ENCODE data around the gene MARCKSL1.
"Not testable (repeated sequence)": the region's sequence is repeated elsewhere in the genome, so short reads cannot be mapped to it uniquely, and the experiment has no call there.

The MARCKSL1 gene

DNA sequence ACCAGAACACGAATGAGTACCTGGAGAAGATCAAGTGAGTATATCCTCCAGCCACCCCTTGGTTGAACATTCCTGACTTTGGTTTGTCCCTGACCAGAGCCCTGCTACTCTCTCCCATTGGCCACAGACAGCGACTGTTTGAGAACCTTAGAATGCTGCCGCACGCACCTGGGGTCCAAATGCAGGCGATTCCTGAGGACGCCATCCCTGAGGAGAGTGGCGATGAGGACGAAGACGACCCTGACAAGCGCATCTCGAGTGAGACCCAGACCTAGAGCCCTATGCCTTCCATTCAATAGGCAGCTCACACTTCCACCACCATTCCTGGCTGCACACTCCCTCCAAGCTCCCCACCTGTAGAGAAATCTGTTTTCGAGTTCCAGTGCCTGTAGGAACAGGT, 4.5 kb downstream of the MARCKSL1 start:
- no peak for DNase-seq

DNA sequence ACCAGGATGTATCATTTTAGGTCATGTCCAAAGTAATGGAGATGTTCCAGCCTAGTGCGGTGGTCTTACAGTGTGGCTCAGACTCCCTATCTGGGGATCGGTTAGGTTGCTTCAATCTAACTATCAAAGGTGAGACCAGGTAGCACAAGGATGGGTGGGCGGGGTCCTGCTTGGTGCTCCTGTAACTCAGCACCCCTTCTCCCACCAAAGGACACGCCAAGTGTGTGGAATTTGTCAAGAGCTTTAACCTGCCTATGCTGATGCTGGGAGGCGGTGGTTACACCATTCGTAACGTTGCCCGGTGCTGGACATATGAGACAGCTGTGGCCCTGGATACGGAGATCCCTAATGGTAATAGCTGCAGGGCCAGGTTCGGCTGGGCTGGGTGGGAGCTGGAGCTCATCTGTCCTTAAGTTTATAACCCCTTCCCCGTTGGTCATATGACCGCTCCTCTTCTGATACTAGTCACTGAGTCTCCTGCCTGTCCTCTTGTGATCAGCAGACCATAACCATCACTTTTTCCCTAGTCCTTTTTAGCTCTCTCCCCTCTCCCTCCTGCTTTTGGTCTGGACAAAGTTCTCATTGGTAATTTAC, 5.4 kb downstream of the MARCKSL1 start:
- no peak for DNase-seq

DNA sequence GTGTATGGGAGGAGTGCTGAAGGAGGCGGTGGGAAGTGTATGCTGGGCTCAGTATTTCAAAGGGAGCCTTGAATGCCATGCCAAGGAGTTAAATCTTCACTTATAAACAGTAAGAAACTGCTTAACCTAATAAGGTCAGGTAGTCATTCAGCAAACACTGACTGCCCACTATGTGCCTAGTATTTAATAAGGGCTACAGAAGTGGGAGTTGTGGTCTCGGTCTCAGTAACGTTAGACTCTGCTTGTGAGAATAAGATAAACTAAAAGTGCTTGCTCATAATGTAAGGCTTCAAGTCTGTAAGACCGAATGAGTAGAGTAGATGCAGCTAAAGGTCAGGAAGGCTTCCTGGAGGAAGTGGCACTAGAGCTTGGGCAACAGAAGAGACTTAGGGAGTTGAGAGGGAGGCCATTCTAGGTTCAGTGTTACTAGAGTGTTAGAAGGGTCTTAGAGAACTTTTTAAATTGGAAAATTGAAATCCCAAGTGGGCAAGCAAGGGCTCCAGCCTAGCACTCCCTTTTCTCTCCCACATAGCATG, 6.0 kb downstream of the MARCKSL1 start:
- no peak for DNase-seq

DNA sequence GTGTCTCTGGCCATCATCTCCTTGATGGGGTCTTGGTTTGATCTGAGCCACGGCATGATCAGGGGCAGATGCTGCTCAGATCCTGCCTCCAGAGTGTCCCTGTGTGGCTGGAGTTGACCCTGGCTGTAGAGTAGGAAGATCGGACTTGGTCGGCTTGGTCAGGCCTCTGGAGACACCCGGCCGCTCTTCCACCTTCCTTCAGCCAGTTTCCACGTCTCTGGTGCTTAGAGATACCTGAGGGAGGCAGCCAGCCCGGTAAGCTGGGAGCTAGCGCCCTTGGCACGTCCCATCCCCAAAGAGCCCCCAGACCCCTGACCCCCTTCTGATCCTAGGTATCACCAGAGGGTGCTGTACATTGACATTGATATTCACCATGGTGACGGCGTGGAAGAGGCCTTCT, 8.8 kb downstream of the MARCKSL1 start:
- DNase-seq = no peak

DNA sequence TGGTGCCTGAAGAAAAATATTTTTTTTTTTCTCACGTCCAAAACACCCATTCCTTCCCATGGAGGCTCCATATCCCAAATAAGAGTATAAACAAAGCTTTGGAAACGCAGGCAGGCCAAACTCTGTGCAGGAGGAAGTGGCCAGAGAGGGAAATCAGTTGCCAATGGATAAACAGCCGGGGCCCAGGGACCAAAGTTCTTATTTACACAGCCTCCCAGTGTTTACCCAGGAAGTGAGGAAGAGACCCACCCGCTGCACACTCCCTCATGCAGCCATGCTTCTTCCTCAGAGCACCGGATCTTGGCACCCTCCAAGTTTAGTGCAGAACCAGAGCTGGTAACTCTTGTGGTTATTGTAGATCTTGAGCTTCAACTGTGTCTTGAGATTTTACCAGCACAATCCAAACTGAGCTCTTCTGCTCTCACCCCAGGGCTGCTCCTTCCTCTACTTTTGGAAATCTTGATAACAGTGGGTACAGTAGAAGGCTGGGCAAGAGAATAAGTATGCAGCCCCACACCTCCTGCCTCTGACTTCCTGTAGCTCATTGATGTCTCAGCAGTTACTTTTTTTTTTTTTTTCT, 14.2 kb downstream of the MARCKSL1 start:
- DNase-seq = peak; percentile 69

DNA sequence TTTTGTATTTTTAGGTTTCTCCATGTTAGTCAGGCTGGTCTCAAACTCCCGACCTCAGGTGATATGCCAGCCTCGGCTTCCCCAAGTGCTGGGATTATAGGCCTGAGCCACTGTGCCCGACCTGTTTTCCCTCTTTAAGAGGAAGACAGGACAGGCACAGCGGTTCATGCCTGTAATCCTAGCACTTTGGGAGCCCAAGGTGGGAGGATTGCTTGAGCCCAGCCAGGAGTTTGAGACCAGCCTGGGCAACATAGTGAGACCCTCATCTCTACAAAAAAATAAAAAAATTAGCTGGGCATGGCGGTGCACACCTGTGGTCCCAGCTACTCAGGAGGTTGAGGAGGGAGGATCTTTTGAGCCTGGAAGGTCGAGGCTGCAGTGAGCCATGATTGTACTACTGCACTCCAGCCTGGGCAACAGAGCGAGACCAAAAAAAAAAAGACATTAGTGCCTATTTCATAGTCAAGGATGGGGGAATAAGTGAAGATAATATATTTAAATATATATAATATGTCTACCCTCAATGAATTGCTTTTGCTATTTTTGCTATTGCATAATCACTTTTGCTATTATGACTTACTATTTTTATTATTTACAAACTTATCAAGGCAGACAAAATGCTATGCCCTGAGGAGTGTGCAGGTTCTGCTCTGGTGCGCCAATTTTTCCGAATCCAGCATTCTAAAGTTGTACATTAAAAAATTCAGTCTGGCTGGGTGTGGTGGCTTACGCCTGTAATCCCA, 17.7 kb downstream of the MARCKSL1 start:
- no peak for DNase-seq

DNA sequence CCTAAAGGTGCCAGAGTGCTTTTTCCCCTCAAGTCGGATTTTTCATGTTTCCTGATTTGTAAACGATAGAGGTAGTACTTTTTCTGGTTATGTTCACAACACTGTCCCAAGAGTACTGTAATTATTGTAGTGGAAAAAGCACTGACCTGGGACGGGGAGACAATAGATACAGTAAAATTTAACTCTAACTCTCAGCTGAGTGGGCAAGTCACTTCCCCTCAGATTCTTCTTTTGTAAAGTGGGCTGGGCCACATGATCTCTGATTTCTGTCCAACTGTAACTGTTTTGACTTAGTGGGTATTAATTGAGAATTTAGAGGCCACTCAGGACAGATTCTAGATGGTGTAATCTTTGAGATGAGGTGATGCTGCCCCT, 19.1 kb downstream of the MARCKSL1 start:
- DNase-seq = no peak

DNA sequence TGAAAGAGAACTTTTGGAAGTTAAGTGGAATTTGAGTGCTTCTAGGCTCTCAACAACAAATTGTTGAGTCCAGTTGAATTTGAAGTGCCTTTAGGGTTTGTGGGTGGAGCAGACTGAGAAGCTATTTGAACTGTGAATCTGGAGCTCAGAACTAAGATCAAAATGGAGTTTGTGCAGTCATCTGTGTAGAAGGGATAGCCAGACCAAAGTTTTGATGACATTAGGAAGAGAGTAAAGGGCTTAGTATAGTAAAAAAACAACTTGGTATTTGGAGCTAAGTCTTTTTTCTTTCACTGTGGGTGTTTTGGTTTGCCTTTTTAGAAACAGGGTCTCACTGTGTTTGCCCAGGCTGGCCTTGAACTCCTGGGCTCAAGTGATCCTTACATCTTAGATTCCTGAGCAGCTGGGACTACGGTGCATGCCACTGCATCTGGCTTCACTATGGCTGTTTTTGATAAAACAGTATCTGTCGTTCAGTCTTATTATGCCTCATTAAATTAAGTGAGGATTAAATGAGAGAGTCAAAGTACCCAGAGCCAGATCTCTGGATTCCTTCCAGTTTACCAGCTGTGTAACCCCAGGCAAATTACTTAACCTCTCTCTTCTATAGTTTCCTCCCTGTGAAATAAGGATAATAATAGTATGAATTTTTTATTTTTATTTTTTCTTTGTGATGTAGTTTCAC, 24.2 kb downstream of the MARCKSL1 start:
- DNase-seq = no peak

DNA sequence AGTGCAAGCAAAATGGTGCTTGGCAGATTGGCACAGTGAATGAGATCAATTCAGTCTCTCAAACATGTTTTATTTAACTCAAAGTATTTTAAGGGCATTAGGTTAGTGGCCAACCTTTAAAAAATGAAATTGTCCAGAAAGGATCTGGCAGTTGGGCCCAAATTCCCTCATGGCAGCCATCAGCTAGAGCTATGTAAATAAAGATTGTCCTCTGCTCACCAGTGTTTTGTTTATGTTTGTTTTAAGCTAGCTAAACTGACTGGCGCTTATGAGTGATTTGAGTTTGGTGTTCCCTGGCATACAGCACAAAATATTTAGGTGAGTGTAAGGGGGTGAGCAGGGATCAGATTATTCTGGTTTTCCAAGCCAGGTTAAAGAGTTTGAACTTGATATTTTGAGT, 26.1 kb downstream of the MARCKSL1 start:
- no peak for DNase-seq

DNA sequence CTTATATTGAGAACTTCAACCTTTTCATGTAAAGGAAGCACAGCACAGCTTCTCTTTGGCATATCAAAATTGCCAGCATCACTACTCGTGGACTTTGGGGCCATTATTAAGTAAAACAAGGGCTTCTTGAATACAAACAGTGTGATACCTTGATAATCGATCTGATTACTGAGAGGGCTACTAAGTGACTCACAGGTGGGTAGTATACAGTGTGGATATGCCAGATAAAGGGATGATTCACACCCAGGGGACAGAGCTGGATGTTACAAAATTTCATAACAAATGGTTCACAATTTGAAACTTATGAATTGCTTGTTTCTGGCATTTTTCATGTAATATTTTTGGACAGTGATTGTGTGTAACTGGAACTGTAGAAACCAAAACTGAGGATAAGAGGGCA, 28.7 kb downstream of the MARCKSL1 start:
- DNase-seq = no peak

DNA sequence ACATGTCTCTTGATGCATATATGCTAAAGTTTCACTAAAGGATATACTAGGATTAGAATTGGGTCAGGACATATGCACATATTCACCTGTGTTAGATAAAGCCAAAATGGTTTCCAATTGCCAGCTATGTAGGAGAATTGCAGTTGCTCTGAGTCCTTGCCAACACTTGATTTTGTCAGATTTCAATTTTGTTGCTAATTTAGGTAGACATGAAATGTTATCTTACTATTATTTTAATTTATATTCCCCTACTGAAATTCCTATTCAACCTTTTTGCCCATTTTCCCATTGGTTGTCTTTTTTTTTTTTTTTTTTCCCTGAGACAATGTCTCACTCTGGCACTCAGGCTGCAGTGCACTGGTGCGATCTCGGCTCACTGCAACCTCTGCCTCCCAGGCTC, 30.7 kb downstream of the MARCKSL1 start:
- DNase-seq = no peak

DNA sequence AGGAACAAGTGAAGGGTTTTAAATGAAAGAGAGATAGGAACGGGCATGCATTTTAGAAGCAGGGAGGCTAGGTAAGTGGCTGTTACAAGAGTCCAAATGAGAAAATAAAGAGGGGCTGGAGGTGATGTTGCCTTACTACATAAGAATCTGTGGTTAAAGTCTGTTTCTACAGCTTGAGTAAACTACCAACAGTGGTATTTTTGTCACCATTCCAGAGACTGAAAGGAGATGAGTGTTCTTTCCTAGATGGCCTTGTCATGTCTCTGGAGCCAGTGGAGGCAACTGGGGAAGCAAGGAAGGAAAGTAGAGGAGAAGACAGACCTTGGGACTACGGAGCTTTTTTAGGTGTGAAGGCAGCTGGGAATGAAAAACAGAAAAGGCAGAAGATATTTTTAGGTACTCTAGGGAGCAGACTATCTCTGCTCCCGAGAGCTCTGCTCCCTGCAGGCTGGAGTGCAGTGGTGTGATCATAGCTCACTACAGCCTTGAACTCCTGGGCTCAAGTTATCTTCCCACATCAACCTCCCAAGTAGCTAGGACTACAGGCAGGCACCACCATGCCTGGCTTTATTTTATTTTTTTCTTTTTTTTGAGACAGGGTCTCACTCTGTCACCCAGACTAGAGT, 31.9 kb downstream of the MARCKSL1 start:
- no peak for DNase-seq

DNA sequence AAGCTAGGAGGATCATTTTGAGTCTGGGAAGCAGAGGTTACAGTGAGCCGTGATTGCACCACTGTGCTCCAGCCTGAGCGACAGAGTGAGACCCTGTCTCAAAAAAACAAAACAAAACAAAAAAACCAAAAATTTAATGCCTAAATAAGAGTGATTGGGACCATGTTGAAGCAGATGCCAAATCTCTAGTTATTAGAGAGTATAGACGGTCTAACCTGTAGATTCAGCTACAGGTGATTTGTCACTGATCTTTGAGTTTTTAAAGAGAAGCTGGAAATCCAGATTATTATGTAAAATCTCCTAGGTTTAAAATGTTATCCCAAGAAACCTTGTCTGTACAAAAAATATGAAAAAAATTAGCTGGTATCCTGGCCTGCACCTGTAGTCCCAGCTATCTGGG, 32.7 kb downstream of the MARCKSL1 start:
- DNase-seq = no peak

DNA sequence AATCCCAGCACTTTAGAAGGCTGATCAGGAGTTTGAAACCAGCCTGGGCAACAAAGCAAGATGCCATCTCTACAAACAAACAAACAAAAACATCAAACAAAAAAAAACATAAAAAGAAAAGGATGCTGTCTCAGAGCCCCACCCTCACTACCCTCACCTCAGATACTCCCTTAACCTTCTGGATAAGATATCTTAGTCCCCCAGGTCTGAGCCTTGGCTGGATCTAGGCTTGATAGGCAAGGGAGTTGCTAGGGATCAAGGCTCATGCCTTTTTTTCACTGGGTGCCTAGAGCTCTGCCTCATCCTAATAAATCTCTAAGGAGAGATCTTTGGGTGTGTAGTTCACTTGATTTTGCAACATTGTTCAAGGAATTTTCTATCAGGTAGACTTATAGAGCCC, 36.7 kb downstream of the MARCKSL1 start:
- no peak for DNase-seq

DNA sequence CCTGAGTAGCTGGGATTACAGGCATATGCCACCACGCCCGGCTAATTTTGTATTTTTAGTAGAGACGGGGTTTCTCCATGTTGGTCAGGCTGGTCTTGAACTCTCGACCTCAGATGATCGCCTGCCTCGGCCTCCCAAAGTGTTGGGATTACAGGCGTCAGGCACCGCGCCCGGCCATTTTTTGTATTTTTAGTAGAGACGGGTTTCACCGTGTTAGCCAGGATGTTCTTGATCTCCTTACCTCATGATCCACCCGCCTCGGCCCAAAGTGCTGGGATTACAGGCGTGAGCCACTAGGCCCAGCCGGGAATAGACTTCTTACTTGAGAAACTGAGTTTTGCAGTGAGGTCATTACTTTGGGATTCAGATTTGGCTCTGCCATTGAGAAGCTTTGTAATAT, 37.8 kb downstream of the MARCKSL1 start:
- not testable (repeated sequence) for DNase-seq

DNA sequence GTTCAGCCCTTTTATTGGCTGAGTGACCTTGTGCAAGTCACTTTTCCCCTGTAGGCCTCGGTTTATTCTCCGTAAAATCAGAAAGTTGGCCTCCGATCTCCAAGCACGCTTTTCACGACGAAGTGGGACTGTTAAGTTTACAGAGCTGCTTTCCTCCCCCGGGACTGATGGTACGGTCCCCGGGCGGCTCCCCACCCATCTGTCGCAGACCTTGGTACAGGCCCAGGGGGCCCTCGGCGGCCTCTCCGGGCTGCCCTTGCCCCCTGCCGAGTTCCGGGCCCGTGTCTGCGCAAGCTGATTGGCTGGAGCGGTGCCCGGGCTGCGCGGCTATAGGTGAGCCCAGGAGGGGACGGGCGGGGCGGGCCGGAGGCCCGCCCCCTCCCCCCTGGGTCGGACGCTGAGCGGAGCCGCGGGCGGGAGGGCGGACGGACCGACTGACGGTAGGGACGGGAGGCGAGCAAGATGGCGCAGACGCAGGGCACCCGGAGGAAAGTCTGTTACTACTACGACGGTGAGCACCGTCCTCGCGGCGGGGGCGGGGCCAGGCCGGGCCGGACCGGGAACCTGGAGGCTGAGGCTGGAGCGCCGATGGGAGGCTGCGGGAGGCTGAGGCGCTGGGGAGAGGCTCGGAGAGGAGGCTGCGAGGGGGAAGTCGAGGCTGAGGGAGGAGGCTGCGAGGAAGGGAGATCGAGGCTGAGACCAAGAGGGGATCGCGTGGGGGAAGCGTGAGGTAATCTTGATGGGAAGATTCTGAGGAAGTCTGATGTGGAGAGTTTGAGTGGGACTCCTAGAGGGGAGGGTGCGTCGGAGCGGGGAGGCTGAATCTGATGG, 44.1 kb downstream of the MARCKSL1 start, which contains the start of gene HDAC1:
Gene HDAC1 (plus strand): TSS at position 376 of the 831 bp plus-strand sequence. CDS start 87 bp downstream, at position 463.
- DNase-seq = peak; percentile 99

DNA sequence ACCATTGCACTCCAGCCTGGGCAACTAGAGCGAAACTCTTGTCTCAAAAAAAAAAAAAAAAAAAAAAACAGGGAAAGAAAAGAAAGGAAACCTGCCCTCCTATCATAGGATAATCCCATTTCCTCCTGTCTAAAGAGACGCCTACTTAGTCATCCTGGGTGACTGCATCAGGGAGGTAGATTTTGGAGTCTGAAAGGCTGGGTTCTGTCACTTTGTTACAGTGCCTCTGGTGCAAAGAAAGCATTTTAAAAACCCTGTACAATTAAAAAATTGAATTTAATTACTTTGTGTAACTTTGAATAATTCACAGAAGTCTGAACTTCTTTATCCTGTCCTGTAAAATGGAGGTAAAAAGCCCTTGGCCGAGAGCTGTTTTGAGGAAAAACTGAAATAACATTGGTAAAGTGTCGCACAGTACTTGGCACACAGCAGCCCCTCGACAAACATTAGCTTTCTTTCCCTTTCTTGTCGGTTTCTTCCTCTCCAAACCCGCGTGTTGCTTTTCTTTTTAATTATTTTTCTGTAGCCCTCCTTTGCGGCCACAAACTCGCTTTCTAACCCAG, 44.8 kb downstream of the MARCKSL1 start:
- DNase-seq = no peak

DNA sequence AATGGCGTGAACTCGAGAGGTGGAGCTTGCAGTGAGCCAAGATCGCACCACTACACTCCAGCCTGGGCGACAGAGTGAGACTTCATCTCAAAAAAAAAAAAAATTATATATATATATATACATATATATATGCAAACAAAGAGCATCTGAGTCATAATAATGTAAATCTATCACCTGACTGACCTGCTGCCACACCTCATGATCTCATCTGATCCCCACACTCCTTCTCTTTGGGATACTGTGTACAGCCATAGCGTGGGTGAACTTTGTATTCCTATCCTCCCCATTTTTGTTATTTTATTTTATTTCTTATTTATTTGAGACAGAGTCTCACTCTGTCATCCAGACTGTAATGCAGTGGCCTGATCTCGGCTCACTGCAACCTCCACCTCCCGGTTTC, 46.8 kb downstream of the MARCKSL1 start:
- no peak for DNase-seq

DNA sequence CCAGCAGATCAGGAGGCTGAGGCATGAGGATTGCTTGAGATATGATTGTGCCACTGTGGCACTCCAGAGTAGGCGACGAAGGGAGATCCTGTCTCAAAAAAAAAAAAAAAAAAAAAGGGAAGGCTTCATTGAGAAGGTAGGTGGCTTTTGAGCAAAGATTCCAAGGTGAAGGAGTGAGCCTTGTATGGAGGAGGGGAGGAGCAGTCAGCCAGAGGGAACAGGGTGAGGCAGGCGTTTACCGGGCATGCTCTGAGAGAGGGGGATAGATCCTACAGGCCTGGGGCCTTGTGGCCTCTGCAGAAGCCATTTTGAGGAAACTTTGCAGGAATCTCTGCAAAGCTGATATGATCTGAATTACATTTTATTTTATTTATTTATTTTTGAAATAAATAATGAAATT, 49.3 kb downstream of the MARCKSL1 start:
- DNase-seq = no peak

DNA sequence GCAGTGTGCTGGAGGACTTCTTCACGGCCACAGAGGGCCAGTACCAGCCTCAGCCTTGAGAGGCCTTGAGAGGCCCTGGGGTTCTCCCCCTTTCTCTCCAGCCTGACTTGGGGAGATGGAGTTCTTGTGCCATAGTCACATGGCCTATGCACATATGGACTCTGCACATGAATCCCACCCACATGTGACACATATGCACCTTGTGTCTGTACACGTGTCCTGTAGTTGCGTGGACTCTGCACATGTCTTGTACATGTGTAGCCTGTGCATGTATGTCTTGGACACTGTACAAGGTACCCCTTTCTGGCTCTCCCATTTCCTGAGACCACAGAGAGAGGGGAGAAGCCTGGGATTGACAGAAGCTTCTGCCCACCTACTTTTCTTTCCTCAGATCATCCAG, 50.4 kb downstream of the MARCKSL1 start:
- no peak for DNase-seq

DNA sequence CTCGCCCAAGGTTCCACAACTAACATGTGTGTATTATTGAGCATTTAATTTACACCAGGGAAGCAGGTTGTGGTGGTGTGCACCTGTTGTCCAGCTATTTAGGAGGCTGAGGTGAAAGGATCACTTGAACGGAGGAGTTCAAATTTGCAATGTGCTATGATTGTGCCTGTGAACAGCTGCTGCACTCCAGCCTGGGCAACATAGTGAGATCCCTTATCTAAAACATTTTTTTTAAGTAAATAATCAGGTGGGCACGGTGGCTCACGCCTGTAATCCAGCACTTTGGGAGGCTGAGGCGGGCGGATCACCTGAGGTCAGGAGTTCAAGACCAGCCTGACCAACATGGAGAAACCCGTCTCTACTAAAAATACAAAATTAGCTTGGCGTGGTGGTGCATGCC, 51.3 kb downstream of the MARCKSL1 start:
- DNase-seq = not testable (repeated sequence)
